Left ventricle myocardium inferior (tissue), 1 donor: ENCODE measurements around the gene TSPAN18. TPM values are rescaled to one million over a fixed set of nuclear protein-coding genes. Genes with fewer than 3 reads are reported as not detected.

Source experiments
- DNase-seq: peaks from one replicate; pipeline ENCODE4 v3.0.0-alpha.2; 2020
- H3K27ac ChIP-seq: fragments of 200-600 bp; replicated peaks from 2 replicates; pipeline ENCODE4 v1.8.0; 2021
- H3K27me3 ChIP-seq: fragments of 200-600 bp; 2 replicates; pipeline ENCODE4 v1.8.0; 2021; ENCODE audit warnings: low read depth
- H3K36me3 ChIP-seq: fragments of 200-600 bp; 2 replicates; pipeline ENCODE4 v1.8.0; 2021
- H3K4me1 ChIP-seq: fragments of 200-600 bp; 2 replicates; pipeline ENCODE4 v1.8.0; 2021
- H3K4me3 ChIP-seq: fragments of 200-600 bp; 2 replicates; pipeline ENCODE4 v1.8.0; 2021; ENCODE audit warnings: mild to moderate bottlenecking, moderate library complexity
- H3K9me3 ChIP-seq: fragments of 200-600 bp; replicated peaks from 2 replicates; pipeline ENCODE4 v1.8.0; 2021
- intact Hi-C: fragments of 100-400 bp; cut with micrococcal nuclease; formaldehyde crosslinking; loops from one replicate; pipeline ENCODE4 v1.11.0; 2022
- total RNA-seq: library from RNA; stranded (reverse); fragmentation: NEBNext Ultra II Directional; extraction: Animal tissue kit (Norgen Biotek cat#: 25700); gene quantifications from one replicate; pipeline ENCODE4 v1.2.1, GENCODE V29; 2021
- TF ChIP-seq, protein P1 (sequence below): fragments of 200-600 bp; IDR thresholded peaks from 2 replicates; pipeline ENCODE4 v1.8.0; 2021; ENCODE audit warnings: antibody characterized with exemption, mild to moderate bottlenecking, borderline replicate concordance
- donor health status: DM: no; HTN: yes; CAD: no; lungs with severe emphysema.

The TSPAN18 gene
- total RNA-seq, 1 donor from 2014 or later, result 129 TPM

DNA sequence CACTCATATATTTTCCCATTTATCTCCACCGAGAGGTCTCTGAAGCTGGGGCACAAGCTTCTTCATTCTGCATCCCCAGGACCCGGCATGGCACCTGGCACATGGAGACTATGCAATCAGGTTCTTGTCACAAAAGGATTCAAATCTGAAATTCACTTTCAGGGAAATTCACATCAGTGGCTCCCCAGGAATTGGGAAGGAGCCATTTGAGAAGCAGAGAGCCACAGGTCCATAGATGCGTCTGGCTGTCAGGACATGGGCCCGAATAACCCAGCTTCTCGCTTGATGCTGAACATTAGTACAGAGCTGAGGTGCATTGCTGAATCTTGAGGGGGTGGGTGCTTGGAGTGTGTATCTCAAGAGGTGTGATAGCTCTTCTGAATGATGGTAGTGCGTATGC lies 82.5 kb downstream of the TSPAN18 start:
- intact Hi-C loops, result no loop called here
- H3K27me3 ChIP-seq, result no peaks in the 10 kb centered on the region
- H3K4me3 ChIP-seq, result no peak overlapping the region
- no peak for DNase-seq
- H3K9me3 ChIP-seq, result no peaks in the 10 kb centered on the region
- H3K36me3 ChIP-seq, result no peaks in the 10 kb centered on the region
- TF ChIP-seq, protein P1, sequence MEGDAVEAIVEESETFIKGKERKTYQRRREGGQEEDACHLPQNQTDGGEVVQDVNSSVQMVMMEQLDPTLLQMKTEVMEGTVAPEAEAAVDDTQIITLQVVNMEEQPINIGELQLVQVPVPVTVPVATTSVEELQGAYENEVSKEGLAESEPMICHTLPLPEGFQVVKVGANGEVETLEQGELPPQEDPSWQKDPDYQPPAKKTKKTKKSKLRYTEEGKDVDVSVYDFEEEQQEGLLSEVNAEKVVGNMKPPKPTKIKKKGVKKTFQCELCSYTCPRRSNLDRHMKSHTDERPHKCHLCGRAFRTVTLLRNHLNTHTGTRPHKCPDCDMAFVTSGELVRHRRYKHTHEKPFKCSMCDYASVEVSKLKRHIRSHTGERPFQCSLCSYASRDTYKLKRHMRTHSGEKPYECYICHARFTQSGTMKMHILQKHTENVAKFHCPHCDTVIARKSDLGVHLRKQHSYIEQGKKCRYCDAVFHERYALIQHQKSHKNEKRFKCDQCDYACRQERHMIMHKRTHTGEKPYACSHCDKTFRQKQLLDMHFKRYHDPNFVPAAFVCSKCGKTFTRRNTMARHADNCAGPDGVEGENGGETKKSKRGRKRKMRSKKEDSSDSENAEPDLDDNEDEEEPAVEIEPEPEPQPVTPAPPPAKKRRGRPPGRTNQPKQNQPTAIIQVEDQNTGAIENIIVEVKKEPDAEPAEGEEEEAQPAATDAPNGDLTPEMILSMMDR, result no peak
- no peak overlapping the region for H3K27ac ChIP-seq
- peaks cover 78% of the 10 kb centered on the region for H3K4me1 ChIP-seq

DNA sequence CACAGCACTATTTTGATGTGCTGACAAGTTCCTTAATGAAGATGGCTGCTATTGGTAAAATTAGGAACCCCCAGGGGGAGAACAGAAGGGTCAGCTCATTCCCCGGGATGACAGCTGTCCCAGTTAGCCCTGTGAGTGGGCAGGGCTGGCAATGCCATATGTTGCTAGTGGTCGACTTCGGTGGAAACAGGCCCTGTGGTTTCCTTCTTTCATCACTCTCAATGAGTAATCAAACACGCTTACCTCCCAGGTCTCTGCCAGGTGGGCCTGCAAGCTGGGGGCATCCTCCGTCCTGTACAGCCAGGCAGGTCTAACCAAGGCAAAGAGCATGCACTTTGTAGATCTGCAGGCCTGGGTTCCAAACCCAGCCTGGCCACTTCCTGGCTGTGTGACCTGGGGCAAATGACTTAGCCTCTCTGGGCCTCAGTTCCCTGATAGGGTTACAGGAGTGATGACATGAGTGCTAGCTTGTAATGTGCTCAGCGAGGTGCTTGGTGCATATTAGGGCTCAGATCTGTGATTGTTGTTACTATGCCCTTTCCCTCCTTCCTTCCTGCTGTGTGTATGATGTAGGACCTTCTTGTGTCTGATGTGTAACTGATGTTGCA lies 85.2 kb downstream of the TSPAN18 start:
- TF ChIP-seq, protein P1, result no peak
- Histone ChIP-seq H3K36me3 (no peaks in the 10 kb centered on the region), H3K4me1 (peaks cover 78% of the 10 kb centered on the region), H3K27ac (peak overlapping the region; percentile 0), H3K27me3 (no peaks in the 10 kb centered on the region), H3K9me3 (no peaks in the 10 kb centered on the region), H3K4me3 (no peak overlapping the region)
- DNase-seq, result no peak
- intact Hi-C loops, result no loop called here

DNA sequence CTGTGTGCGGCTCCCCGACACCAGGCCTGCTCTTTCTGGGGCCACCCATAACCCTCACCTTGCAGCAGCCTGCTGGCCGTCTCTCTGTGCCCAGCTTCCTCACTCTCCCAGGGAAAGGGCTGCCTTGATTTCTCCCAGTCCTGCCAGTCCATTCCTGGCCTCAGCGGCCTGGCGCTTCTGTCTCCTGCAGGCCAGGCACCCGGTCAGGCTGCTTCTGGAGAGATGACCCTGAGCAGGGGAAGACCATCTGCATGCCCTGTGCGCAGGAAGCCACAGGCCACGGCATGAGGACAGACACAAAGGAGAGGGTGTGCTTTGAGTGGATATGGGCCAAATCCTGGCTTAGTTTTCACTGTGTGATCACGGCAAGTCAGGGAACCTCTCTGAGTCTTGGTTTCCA lies 86.2 kb downstream of the TSPAN18 start:
- H3K27me3 ChIP-seq, result no peaks in the 10 kb centered on the region
- intact Hi-C loops, result no loop called here

DNA sequence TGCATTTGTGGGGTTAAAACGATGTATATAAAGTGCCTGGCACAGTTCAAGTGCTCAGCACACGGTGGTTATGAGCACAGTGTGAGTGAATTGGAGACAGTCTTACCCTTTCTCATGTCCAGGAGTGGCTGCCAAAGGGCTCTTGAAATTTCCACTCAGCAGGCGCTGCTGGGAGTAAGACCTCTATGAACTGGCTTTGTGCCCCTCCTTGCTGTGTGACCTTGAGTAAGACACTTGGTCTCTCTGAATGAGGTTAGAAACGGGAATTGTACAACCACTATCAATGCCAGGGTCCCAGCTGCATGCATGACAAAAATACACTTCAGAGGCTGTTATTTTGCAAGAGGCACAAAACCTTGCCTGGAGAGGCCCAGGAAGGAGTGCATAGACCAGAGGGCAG lies 86.6 kb downstream of the TSPAN18 start:
- H3K4me3 ChIP-seq, result no peak overlapping the region
- no peaks in the 10 kb centered on the region for H3K36me3 ChIP-seq
- peaks cover 91% of the 10 kb centered on the region for H3K4me1 ChIP-seq
- DNase-seq, result peak; percentile 56
- H3K27ac ChIP-seq, result peak overlapping the region; percentile 79
- TF ChIP-seq, protein P1, result no peak
- intact Hi-C loops, result no loop called here
- H3K27me3 ChIP-seq, result no peaks in the 10 kb centered on the region
- H3K9me3 ChIP-seq, result no peaks in the 10 kb centered on the region

More for the DNA sequence above, 86.2 kb downstream of the TSPAN18 start:
- peak overlapping the region; percentile 79 for H3K27ac ChIP-seq
- DNase-seq, result no peak
- no peaks in the 10 kb centered on the region for H3K9me3 ChIP-seq
- peaks cover 87% of the 10 kb centered on the region for H3K4me1 ChIP-seq
- H3K4me3 ChIP-seq, result no peak overlapping the region
- no peaks in the 10 kb centered on the region for H3K36me3 ChIP-seq
- TF ChIP-seq, protein P1, result no peak

DNA sequence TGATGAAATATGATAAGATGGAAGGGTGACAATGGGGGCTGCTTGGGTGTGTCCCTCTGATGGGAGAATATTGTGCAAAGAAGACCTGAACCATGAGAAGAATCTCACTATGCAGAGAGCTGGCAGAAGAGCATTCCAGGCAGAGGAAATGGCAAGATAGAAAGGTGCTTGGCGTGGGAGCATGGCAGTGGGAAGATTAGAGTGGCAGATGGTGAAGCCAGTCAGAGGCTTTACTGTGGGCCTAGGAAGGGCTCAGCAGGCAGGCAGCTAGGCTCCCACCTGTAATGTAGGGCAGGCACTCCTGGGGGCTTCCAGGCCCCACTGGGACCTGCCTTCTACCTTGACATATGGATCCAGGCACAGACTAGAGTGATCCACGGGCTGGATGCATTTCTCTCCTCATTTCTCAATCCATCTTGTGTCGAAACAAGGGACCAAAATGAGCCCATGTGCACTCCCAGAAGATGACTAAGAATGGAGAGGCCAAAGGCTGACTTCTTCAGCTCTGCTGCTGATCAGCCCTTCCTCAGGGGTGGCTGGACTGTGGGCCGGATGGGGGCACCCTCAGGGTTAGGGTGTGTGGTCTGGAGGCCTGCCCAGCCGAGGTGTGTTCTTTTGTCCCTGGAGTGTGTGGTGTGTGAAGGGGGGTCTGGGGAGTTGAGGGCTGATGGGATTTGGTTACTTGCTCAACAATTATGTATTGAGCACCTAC lies 88.3 kb downstream of the TSPAN18 start:
- H3K27ac ChIP-seq, result peak overlapping the region; percentile 45
- no peak for DNase-seq
- intact Hi-C loops, result no loop called here
- no peak overlapping the region for H3K4me3 ChIP-seq
- peaks cover 100% of the 10 kb centered on the region for H3K4me1 ChIP-seq
- TF ChIP-seq, protein P1, result no peak
- no peaks in the 10 kb centered on the region for H3K9me3 ChIP-seq
- no peaks in the 10 kb centered on the region for H3K27me3 ChIP-seq
- no peaks in the 10 kb centered on the region for H3K36me3 ChIP-seq
